ENCODE results near the gene TAOK1. TPM values are rescaled to one million over a fixed set of nuclear protein-coding genes. Genes with fewer than 3 reads are reported as not detected.

The TAOK1 gene
- 38.5 and 44.5 TPM in 2 replicates for total RNA-seq

GRCh38 chr17:29389982-29390850 is at the start of gene TAOK1:
Gene TAOK1 (plus strand): TSS chr17:29390363. CDS start chr17:29451549, 61,186 bp downstream.

GRCh38 chr17:29566473-29567303 is 176.5 kb downstream of the TAOK1 start, which contains the start of gene ABHD15:
Gene ABHD15 (minus strand): TSS chr17:29567037. CDS start chr17:29566966, 71 bp downstream.

GRCh38 chr17:29568331-29569244 is 178.4 kb downstream of the TAOK1 start, which contains the start of gene TP53I13:
Gene TP53I13 (plus strand): TSS chr17:29568701. CDS start chr17:29568759, 58 bp downstream.

DNA sequence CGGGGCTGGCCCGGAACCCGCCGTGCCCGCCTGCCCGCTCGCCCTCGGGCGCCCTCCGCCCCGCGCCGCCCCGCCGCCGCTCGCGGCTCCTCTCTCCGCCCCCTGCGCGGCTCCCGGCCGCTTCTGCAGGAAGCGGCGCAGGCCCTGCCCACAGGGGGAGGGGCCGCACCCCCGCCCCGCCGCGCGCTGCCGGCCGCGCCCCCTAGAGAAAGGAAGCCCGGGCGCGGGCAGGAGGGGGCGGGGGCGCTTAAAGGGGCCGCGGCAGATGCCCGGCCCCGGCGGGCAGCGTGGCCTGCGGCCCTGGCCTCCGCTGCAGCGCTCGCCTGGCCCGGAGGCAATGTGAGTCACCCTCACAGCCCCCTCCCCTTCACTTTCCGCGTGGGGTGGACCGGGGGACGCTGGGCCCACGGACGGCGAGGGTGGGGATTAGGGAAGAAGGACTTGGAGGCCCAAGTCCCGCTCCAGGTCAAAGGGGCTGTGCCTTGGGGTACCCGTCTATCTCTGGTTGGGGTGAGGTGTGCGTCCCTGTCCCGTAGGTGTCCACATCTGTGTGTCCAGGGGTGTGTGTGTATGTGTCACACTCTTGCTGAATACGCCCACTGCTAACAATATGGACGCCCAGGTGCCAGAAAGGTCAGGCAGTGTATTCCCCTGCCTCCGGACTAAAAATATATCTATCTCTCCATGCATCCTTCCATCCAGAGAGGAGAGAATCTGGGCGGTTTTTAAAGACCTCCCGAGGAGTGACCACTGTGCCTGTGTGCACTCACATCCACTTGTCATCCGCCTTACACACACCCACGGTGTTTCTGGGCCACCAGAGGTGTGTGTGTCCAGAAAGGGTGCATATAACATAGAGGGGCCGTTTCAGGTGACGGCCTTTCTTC is 199.6 kb downstream of the TAOK1 start, which contains the start of gene GIT1:
GIT1 (minus strand) TSS at position 125 of the 887 bp plus-strand sequence. CDS start 270 bp downstream, outside the sequence.

DNA sequence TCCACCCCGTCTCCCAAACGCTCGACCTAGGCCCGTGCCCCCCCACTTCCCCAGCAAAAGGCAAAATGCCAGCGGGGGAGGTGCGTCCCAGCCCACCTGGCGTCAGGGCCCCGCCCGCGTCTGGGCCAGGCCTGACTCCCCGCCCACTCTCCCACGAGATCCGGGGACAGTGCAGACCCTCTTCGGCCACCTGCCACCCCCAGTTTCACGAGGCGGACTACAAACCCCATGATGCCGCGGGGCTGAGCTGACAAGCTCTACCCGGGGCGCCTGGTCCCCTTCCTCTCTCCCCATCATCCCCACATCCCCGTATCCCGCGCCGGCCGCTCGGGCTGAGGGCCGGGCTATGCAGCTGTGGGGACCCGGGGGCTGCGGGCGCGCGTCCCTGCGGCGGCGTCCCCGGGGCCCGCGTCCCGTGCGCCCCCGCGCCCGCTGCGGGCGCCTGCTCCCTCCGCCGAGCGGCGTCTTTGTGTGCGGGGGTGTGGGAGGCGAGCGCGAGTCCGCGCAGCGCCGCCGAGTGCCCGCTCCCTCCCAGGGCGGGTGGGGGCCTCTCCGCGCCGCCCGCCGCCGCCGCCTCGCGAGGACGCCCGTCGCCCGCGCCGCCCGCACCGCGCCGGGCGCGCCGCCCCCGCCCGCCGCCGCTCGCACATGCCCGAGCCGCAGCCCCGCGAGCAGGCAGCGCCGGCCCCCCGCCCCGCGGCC is 202.8 kb downstream of the TAOK1 start, which contains the start of gene ANKRD13B:
ANKRD13B (plus strand) TSS at position 283 of the 702 bp plus-strand sequence. CDS start 490 bp downstream, outside the sequence.

Small RNAs within 50 kb of the gene (small RNA-seq; reads per million reads assigned to genes)
- gene RNU4-34P, result not detected
- not detected for gene RNU6-1034P
- not detected for gene RNU6-711P

Other genes starting within 250 kb of the TAOK1 start
- 20.8 and 36.1 TPM in 2 replicates for gene MYO18A, start 210.0 kb upstream of the TAOK1 start, total RNA-seq
- gene CRYBA1, start 143.5 kb upstream of the TAOK1 start, total RNA-seq, result not detected in 2 replicates
- 25.5 and 41.3 TPM in 2 replicates for gene NUFIP2, start 96.2 kb upstream of the TAOK1 start, total RNA-seq
- 14.5 and 19.8 TPM in 2 replicates for gene ABHD15, start 176.7 kb downstream of the TAOK1 start, total RNA-seq
- 90.3 and 128 TPM in 2 replicates for gene TP53I13, start 178.3 kb downstream of the TAOK1 start, total RNA-seq
- gene GIT1, start 199.3 kb downstream of the TAOK1 start, total RNA-seq, result 27.7 and 35.7 TPM in 2 replicates
- 5.1 and 13.3 TPM in 2 replicates for gene ANKRD13B, start 202.8 kb downstream of the TAOK1 start, total RNA-seq
- gene CORO6, start 232.5 kb downstream of the TAOK1 start, total RNA-seq, result 22.0 and 41.1 TPM in 2 replicates

Data from placental epithelial cell (primary cell).